ENCODE measurements around the gene BEST2.
"Not testable (repeated sequence)": the region's sequence is repeated elsewhere in the genome, so short reads cannot be mapped to it uniquely, and the experiment has no call there.

The BEST2 gene

GRCh38 chr19:12751635-12752034 lies at the start of gene BEST2:
Gene BEST2 (plus strand): TSS chr19:12751791. CDS start chr19:12752593, 802 bp downstream.
- no peak for DNase-seq (ENCODE audit: low spot score)

GRCh38 chr19:12703046-12703445 lies 48.5 kb upstream of the BEST2 start:
- DNase-seq (ENCODE audit: low spot score), result no peak

GRCh38 chr19:12705169-12705568 lies 46.4 kb upstream of the BEST2 start:
- DNase-seq (ENCODE audit: low spot score), result no peak

DNA sequence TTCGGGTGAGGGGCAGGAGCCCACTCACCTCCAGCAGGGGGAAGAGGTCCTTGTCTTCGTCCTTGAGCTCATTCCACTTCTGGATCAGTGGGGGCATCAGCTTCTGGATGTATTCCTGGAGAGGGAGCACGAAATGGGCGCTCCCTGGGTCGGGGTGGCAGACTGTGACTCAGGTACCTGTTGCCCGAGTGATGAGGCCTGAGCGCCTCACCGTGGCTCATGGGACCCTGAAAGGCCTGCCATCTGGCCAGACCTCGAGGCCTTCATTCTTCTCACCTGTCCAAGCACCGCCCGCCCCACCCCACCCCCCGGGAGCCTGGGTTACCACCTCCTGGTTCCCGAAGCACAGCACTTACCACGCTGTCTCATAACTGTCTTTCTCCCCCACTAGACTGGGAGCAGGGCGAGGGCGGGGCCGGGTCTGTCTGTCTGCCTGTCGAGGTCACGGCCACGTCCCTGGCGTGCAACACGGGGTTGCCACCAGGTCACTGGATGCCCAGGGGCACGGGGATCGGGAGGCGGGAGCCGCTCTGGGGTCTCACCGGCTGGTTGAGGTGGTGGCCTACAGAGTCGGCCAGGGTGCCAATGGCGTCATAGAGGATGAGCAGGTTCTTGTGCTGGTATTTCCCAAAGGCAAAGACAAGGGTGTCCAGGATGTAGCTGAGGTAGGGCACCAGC lies 45.8 kb upstream of the BEST2 start:
- DNase-seq (ENCODE audit: low spot score), result no peak

DNA sequence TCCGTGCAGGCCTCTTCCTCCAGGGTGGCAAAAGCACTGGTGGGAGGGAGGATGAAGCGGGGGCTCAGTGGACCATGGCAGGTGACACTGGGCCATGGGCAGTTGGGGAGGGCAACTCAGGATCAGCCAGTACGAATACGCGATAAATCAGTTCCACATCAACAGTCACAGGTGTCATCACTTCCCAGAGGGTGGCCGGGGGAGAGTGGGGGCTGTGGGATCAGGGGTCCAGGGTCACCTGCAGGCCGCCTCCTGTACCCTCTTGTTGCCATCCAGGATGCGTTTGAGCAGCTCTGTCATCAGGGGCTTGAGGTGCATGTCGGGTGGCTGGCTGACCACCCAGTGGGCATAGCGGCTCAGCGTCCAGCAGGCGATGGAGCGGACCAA lies 45.3 kb upstream of the BEST2 start:
- DNase-seq (ENCODE audit: low spot score), result no peak

DNA sequence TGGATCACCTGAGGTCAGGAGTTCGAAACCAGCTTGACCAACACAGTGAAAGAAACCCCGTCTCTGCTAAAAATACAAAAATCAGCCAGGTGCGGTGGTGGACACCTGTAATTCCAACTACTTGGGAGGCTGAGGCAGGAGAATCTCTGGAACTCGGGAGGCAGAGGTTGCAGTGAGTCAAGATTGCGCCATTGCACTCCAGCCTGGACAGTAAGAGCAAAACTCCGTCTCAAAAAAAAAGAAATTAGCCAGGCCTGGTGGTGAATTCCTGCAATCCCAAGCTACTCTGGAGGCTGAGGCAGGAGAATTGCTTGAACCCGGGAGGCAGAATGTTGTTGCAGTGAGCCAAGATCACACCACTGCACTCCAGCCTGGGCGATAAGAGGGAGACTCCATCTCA lies 43.0 kb upstream of the BEST2 start:
- DNase-seq (ENCODE audit: low spot score), result no peak

DNA sequence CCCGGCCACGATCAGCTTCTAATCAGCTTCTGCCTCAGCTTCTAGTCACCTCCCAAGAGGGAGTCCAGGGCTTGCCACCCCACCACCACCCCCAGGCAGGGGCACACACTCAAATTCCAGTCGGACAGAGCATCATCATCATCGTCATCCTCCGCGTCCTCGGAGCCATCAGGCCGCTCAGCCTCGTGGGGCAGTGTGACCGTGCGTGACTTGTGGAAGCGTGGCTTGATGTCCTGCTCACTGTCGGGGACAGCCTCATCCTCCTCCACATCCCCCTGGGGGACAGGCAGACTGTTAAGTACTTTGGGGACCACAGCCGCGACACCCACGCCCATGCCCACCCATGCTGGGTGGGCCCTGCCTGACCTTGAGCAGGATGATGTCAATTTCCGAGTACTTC lies 40.4 kb upstream of the BEST2 start:
- no peak for DNase-seq (ENCODE audit: low spot score)

GRCh38 chr19:12712077-12712476 lies 39.5 kb upstream of the BEST2 start:
- not testable (repeated sequence) for DNase-seq (ENCODE audit: low spot score)

DNA sequence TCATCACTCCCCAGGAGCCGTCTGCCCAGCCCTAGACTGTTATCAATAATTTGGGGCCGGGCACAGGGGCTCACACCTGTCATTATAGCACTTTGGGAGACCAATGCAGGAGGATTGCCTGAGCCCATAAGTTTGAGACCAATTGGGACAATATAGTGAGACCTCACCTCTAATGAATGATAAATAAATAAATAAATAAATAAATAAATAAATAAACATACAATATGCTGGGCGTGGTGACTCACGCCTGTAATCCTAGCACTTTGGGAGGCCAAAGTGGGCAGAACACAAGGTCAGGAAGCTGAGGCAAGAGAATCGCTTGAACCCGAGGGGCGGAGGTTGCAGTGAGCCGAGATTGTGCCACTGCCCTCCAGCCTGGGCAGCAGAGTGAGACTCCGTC lies 38.3 kb upstream of the BEST2 start:
- DNase-seq (ENCODE audit: low spot score), result not testable (repeated sequence)

DNA sequence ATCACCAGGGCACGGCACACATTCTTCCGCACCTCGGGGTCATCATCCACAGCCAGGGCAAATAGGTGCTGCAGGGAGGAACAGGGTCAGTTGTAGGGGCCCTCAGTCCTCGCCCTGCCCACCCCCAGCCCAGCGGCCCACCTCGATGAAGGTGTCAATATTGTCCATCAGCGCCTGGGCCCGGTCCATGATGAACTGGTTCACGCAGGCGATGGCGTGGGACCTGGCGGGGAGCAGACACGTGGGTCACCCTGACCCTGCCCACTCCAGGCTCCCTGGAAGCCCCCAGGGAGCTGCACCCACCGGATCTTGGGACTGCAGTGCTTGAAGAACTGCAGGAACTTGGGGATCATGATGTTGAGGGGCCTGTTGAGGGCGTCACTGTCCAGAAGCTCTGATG lies 36.5 kb upstream of the BEST2 start:
- no peak for DNase-seq (ENCODE audit: low spot score)

DNA sequence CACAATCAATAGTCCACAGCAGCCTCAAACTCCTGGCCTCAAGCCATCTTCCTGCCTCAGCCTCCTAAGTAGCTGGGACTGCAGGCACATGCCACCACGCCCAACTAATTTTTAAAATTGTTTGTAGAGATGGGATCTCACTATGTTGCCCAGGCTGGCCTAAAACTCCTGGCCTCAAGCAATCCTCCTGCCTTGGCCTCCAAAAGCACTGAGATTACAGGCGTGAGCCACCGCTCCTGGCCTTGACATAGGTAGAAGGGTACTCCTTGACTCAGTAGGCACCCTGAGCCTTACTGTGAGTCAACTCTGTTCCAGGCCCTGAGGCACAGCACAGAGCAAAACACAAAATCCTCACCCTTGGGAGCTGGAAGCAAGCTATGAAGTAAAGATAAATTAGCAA lies 35.7 kb upstream of the BEST2 start:
- no peak for DNase-seq (ENCODE audit: low spot score)

DNA sequence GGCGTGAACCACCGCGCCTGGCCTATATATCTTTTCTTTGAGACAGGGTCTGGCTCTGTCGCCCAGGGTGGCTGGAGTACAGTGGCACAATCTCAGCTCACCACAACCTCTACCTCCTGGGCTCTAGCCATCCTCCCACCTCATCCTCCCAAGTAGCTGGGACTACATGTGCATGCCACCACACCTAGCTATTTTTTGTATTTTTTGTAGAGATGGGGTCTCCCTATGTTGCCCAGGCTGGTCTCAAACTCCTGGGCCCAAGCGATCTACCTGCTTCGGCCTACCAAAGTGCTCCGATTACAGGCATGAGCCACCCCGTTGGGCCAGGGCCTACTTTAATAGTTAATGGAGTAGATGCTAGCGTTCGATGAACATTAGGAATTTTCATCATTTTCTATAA lies 31.3 kb upstream of the BEST2 start:
- no peak for DNase-seq (ENCODE audit: low spot score)

DNA sequence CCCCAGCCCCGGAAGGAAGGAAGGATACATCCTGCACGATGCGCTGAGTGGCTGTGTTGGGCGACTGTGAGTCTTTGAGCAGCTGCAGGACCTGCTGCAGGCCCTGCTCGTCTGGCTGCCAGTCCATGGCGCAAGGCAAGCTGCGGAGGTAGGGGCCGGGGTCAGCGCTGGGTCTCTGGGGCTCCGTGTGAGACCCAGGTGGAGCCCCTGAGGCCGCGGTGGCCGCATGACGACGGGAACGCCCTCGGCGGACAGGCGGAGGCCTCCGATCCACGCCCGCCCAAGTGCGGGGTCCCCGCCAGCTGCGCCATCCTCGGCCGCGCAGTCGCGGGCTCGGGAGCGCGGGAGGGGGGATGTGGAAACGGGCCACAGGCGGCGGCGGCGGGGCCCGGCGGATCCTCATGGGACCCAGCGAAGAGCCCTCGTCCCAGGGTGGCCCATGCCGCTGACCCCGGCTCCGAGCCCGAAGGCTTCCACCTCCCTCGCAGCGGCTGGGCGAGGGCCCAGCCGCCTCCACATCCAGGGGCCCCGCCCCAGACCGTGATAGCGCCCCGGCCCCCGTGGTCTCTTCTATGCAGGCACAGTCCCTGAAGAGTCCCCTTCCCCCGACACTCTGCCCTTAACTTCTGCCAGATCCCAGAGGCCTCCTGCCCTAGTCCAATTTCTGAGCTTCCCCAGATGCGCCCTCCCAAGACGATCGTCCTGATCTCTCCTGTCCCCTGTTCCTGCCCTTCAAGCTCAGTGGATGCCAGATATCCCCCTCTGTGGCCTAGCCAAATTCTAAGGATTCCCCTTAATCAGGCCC lies 30.5 kb upstream of the BEST2 start:
- no peak for DNase-seq (ENCODE audit: low spot score)

- DNase-seq (ENCODE audit: low spot score), result peak; percentile 49
These were observed 29.7 kb upstream of the BEST2 start for GRCh38 chr19:12721656-12722565.

GRCh38 chr19:12722566-12723380 lies 28.8 kb upstream of the BEST2 start:
- DNase-seq (ENCODE audit: low spot score), result peak; percentile 98

DNA sequence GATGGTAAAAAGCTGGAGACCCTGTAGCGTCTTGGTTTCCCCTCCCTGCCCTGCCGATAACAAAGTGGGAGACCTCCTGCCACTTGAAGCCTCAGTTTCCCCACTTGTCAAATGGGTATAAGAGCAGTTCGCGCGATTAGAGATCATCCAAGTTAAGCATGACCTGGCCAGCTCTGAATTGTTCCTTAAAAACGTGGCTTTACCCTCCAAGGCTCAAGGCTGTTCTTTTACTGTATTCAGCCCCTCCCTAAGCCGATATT lies 28.3 kb upstream of the BEST2 start:
- no peak for DNase-seq (ENCODE audit: low spot score)

- DNase-seq (ENCODE audit: low spot score), result peak; percentile 73
These were observed 27.8 kb upstream of the BEST2 start, which contains the start of gene TNPO2 for GRCh38 chr19:12723641-12724426. Gene TNPO2 (minus strand): TSS chr19:12723932. CDS start chr19:12720977, 2,955 bp downstream.

DNA sequence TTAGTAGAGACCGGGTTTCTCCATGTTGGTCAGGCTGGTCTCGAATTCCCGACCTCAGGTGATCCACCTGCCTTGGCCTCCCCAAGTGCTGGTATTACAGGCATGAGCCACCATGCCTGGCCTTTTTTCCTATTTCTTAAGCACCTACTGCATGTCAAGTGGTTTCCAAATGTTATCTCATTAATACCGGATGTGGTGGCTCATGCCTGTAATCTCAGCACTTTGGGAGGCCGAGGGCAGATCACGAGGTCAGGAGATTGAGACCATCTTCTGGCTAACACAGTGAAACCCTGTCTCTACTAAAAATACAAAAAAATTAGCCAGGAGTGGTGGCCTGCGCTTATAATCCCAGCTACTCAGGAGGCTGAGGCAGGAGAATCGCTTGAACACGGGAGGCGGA lies 26.0 kb upstream of the BEST2 start:
- not testable (repeated sequence) for DNase-seq (ENCODE audit: low spot score)

- no peak for DNase-seq (ENCODE audit: low spot score)
These were observed 24.6 kb upstream of the BEST2 start for GRCh38 chr19:12726988-12727316.

DNA sequence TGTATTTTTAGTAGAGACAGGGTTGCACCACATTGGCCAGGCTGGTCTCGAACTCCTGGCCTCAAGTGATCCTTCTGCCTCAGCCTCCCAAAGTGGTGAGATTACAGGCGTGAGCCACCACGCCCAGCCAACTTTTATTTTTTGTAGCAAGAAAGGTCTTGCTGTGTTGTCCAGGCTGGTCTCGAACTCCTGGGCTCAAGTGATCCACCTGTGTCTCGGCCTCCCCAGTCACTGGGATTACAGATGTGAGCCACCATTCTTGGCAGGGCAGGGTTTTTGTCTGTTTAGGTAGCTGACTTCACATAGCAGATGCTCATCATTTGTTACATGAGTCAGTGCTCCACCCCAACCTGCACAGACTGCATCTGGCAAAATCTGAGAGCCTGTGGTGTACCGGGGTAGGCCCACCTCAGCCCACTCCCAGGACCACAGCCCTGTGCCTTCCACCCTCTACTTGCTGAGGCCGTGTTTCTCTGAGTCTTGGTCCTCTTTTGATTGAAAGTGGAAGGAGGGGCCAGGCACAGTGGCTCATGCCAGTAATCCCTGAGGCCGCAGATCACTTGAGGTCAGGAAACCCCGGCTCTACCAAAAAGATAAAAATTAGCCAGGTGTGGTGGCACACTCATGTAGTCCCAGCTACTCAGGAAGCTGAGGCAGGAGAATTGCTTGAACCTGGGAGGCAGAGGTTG lies 23.7 kb upstream of the BEST2 start:
- no peak for DNase-seq (ENCODE audit: low spot score)

DNA sequence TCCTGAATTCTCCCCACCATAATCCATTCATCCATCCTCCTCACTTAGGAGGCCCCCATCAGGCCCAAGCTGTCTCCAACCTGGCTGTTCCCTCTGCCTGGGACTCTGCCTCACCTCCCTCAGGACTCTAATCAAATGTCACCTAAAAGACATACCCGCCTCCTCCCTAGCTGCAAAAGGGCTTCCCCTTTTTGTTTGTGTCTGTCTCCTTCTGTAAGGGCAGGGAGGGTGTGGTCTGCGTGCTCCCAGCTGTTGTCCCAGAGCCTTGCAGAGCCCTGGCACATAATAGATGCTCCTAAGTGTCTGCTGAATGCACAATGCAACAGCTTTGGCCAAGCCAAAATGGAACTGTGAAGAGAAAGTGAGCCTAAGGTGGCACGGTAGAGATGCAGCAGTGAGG lies 21.5 kb upstream of the BEST2 start:
- no peak for DNase-seq (ENCODE audit: low spot score)

Data from Ammon's horn (tissue), 1 donor.